HG03039 (cell line): ENCODE measurements around the gene CDH7.

ENCODE experiments used
- ATAC-seq: cut with Tn5 transposase; IDR thresholded peaks from one replicate; pipeline ENCODE4 v1.9.1; 2021; ENCODE audit warnings: mild to moderate bottlenecking, moderate library complexity; ENCODE audit not compliant: unreplicated experiment

Gene CDH7

DNA sequence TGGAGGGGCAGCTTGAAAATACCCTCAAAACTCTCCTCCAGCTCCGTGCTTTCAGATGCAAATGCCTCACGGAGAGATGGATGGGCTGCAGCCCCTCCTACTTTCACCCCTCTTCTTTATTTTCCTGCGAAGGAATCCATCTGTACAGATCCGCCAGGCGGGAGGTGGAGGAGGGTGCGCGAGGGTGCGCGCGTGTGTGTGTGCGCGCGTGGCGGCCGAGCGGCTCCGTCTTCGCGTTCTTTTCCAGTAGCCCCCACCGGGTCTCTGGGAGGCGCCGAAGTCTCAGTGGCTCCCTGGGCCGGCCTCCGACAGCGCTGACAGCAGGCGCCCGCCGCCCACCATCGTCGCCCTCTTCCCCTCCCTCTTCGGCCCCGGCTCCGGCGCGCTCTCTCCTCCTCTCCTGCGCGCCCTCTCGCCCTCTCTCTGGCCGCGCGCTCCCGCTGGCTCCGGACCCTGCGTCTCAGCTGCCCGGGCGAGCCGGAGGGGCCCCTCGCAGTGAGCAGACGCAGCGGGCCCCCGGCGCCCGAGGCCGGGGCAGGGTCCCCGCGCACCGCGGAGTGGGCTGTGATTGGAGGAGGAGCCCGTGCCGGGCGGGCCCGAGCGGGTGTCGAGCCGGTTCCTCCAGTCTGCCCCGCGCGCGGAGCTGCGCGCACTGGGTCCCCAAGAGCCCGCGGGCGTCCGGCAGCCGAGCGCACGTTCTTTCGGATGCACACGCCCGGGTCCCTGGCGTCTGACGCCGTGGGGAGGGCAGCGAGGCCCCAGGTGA lies at the start of gene CDH7:
Gene CDH7, plus strand, starts transcription at position 624 of the 766 bp plus-strand sequence. CDS start 11,831 bp downstream, outside the sequence.
- ATAC-seq: no peak

DNA sequence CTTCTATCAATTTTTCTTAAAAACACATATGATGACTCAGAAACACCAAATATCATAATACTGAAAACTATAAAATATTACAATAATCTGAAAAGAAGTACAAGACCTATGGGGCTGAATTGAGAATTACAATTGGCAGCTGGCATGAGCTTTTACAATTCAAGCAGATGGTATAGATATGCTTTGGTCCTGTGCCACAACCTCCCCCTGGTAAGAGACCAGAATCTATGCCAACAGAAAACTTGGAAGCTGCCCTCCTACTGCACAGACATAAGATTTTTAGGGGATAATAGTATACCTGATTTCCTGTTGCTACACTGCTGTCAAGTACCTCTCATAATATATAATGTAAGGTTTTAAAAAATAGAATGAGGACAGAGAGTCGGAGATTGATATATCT lies 46.8 kb upstream of the CDH7 start:
- ATAC-seq: no peak

DNA sequence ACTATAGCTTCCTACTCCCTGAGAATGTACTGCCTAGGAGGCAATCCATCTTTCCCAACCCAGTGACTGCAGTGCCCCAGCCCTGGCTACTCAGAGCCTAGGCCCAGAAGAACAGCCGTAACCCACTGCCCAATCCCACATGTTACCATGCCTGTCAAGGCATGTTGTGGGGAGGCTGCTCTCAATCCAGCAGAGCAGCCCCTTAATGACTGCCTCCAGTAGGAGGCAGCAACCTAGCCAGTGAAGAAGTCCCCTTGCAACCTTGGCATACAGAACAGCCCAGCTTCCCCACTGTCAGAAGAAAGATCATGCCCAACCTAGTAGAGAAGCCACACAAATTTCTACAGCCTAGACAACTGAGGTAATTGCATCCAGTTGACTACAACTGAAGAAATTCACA lies 44.2 kb upstream of the CDH7 start:
- ATAC-seq: no peak

- no peak for ATAC-seq
These were observed 39.3 kb upstream of the CDH7 start for GRCh38 chr18:65711493-65711892.

DNA sequence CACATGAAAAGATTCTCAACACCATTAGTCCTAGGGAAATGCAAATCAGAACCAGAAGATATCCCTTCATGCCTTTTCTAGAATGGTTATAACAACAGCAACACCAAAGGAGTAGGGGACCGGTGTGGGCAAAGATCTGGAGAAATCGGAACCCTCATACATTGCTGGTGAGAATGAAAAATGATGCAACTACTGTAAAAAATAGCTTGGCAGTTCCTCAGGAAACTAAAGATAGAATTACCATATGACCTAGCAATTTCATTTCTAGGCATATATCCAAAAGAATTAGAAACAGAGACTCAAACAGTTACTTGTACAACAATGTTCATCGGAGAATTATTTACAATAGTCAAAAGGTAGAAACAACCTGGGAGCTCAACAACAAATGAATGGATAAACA lies 29.2 kb upstream of the CDH7 start:
- ATAC-seq: no peak

- no peak for ATAC-seq
These were observed 25.4 kb upstream of the CDH7 start for GRCh38 chr18:65725251-65726050.

GRCh38 chr18:65735155-65735554 lies 15.7 kb upstream of the CDH7 start:
- ATAC-seq: no peak

DNA sequence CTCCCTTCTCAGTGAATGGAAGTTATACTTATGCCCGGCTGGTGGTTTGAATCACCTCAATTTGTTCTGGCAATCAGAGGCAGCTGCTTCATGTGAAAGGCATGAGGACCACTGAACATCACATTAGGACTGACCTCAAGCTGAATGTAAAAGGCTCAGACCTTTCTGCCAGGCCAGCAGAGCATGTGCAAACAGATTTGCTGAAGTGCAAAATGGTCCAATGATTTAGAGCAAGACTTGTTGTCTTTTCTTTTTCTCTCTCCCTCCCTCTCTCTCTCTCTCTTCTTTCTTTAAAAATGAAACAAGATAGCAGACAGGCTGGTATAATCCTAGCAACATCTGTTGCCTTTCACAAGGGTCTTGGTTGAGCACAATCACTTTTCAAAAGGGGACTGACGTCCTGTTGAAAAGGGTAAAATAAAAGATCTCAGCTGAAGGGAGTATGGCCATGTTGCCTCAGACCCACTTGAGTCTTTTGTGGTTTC lies 13.3 kb upstream of the CDH7 start:
- no peak for ATAC-seq

- no peak for ATAC-seq
These were observed 3.9 kb upstream of the CDH7 start for GRCh38 chr18:65746936-65747335.

DNA sequence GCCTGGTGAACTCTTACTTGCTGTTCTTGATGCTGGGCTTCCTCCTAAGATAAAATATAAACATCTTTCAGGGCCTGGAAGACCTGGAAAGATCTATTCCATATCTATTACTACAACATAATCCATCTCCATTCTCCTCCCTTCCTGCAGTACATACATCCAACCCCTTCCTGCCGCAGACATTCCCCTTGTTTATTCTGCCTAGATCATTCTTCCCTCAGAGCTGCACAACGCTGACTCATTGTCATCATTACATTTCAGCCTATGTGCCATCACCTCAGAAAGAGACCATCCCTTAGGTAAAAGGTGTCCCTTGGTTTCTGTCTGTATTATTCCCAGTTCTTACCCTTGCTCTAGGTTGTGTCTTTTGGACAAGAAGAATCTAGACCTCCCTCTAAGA lies 2.5 kb upstream of the CDH7 start:
- ATAC-seq: no peak

DNA sequence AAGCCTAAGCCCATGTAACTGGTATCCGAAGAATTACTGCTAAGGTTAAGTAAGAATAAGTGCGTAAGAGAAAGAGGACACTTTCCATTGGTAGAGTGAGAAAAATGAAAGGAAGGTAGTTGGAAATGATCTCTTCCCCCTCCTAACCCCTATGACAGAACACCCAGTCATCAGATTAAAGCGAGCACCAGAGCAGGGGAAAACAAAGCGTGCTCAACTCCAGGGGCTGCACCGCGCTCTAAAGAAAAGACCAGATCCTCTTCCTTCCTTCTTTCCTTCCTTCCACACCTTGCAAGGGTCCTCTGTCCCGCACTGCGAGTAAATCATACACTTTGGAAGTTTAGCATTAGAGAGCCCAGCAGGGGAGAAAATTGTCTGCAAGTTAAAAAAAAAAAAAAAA lies 971 bp upstream of the CDH7 start:
- ATAC-seq: no peak

DNA sequence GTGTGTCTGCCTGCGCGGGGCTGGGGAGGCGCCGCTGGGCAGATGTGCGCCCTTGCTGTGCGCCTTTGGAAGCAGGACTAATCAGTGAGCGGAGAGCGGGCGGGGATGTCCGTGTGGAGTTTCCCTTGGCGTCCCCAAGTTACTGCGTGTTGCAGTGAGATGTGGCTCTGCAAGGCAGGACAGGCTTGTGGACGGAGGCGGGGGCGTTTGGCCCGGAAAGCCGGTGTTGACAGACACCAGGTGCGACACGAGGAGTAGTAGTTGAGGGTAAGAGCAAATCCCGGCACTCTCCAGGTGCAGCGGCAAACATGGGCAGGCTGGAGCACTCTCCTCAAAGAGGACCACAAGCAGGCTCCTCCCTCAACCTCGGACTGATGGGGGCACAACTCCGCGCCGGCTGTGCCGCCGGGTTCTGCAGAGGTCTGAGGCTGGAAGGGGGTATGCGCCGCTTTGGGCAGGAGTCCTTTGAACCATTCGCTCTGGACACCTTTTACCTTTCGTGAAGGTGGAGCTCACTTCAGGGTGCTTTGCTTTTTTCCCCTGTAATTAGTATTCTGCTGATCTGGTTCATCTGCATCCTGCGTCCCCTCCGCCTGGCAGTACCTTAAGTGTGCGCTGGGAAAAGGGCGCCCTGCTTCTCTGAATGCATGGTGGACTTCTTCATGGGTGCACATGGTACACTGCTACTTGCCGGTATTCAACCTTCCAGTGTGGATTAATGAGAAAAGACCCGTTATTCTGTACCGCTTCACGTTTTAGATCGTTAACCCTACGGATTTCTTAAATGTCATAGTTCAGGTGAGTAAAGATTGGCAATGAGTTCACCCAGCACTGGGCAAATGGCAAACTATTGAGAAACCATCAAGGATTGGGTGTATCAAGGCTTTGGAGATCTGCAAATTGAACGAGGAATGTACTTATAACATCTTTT lies 608 bp downstream of the CDH7 start:
- no peak for ATAC-seq

DNA sequence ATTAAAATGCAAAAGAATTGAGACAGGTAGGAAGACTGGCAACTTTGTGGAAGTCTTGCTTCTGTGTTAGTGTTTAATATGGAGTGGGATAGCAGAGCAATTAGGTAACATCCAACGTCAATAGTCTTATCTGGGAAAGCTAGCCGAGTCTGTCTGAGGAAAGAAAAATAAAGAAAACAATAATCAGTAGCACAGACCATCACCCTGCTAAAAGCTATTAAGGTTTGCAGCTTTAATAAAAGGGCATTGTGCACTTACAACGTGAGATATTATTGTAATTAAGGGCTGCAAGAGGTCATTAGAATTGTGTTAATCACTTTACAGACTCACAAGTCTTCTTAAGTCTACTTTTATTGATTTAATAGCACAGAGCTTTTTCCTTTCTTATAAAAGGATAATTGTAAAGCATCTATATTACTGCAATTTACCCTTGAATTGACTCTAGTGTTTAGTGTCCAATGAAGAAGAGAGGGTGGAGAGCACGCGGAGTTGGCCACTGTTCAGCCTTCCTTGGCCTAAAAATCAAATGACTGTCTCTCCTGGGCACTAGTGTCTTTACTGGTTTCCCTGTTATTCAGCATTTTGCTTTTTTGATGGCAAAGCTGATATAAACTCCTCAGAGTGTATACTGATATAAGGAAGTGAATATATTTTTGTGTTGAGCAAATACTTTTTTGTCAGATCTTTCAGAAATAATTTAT lies 2.0 kb downstream of the CDH7 start:
- ATAC-seq: no peak

GRCh38 chr18:65753520-65753919 lies 2.7 kb downstream of the CDH7 start:
- ATAC-seq: no peak

GRCh38 chr18:65754121-65754520 lies 3.3 kb downstream of the CDH7 start:
- ATAC-seq: no peak

DNA sequence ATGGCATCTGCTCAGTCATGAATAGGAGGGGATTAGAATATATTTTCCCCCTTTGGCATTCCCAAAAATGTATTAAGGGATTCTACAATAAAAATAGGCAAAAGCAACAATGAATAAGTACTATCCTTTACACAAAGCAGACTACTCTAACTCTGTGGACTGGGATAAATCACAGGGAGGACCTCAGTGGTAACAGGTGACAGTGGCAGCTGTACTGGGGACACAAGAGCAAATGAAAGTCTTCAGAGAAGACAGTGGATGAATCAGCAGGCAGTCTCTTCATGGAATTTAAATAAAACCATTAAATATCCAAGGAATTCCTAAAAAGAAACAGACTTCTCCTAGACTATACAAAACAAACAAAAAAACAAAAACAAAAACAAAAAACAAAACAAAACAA lies 4.8 kb downstream of the CDH7 start:
- no peak for ATAC-seq

- no peak for ATAC-seq
These were observed 9.6 kb downstream of the CDH7 start for GRCh38 chr18:65760457-65760856.

DNA sequence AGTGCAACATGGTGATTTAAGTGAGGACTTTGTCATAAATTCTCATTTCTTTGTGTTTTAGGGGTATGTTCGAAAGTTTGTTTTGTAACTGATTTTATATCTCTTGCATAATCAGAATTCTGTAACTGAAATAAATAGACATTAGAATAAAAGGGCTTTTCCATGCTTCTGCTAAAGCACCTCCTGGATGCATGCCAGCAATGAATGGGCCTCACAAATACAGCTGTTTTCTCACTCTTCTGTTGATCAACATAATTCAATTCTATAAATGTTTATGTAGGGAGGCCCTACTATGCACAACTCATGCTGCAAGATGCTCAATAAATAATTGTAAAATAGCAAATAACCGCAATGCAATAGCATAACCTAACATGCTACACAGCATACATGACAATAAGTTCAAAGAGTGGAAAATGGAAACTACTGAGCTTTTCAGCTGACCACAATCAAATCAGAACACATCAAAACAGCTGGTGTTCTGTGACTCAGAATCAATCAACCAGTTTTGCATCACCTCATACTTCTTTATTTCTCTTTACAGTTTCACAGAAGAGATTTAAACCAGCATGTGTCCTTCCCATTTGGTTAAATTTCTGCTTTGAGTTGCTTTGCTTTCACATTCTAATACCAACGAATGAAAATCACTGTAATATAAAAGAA lies 11.0 kb downstream of the CDH7 start:
- ATAC-seq: no peak

DNA sequence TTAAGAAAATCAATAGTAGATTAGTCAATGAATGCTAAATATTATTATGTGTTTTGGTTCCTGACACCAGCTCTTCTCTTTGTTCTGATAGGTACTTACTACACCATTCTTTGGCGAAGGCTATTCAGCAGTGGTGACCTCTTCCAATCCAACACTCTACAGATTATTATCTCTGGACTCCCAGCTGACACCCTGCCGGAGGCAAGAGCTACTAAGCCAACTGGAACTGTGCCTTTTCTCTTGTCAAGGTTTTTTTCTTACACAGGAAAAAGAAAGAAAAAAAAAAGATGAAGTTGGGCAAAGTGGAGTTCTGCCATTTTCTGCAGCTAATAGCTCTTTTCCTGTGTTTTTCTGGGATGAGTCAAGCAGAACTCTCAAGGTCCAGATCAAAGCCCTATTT lies 11.7 kb downstream of the CDH7 start:
- ATAC-seq: no peak

- no peak for ATAC-seq
These were observed 16.6 kb downstream of the CDH7 start for GRCh38 chr18:65767406-65767805.
